ENCODE measurements around the gene ACO2.

Gene ACO2

DNA sequence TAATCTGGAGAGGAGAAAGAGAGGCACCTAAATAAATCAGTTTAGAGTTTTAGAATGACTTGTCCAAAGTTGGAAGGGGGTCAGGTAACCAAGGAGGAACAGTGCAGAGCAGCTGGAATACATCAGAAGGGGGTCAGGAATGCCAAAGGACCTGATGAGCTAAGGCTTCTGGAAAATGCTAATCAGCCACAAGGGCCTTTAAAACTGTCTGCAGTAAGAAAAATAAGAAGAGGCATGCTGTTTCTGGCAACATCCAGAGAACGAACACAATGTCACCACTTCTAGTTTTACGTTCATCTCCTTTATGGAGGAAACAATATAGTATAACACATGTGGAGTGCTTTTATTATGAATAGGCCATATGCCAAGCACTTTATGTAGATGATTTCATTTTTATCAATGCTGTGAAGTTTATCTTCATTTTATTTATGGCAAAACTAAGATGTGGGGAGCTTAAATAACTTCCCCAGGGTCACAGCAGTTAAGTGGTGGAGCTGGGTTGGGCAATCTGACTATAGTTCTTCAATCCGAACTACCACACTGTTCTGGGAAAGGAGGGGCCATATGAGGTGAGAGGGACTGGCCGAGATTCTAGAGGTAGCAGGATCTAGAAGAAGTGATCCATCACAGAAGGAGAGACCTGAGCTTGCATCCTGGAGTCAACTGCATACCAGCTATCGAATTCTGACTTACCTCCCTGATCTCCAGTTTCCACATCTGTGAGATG, 22.6 kb downstream of the ACO2 start:
- DNase-seq: no peak

GRCh38 chr22:41498303-41498835, 29.5 kb downstream of the ACO2 start:
- no peak for DNase-seq

DNA sequence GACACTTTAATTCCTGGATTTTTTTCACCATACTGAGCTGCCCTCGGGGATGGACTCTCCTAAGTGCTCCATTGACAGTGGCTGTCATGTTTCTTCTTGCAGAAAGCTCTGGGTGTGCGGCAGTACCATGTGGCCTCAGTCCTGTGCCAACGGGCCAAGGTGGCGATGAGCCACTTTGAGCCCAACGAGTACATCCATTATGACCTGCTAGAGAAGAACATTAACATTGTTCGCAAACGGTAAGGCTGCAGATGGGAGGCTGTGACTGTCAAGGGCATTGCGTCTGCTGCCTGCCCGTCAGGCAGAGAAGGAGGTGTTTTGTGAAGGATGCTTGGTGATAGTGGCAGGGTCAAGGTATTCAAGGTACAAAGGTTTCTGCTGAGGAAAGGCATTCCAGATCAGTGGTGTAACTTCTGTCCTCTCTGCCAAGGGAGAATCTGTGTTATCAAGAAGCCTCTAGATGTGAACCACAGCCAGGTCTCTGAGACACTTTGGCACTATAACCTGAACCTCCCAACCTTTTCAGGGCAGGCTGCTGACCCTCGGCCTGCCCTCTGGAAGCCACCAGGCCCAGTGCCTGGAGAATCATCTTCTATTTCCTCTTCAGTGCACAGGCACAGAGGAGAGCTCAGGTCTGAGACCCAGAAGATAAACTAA, 30.8 kb downstream of the ACO2 start:
- no peak for DNase-seq

DNA sequence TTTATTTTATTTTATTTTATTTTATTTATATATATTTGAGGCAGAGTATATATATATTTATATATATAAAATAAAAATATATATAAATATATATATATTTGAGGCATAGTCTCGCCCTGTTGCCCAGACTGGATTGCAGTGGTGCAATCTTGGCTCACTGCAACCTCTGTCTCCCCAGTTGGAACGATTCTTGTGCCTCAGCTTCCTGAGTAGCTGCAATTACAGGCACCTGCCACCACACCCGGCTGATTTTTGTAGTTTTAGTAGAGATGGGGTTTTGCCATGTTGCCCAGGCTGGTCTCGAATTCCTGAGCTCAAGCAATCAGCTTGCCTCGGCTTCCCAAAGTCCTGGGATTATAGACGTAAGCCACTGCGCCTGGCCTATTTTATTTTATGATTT, 31.4 kb downstream of the ACO2 start:
- DNase-seq: no peak

DNA sequence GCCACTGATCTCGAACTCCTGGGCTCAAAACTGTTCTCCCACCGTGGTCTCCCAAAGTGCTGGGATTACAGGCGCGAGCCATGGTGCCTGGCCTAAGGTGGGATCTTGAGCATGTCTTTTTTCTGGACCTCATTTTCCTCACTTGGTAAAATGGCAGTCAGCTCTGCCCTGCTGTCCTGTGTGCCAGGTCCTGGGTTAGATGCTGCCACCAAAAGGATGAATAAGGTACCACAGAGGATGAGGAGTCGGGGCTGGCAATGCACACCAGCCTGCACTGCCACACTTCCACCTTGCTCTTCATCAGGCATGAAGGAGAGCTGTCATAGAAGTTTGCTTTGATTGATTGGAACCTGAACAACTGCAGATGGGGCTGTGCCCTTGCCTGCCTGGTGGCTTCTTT, 32.3 kb downstream of the ACO2 start:
- peak; percentile 22 to 24 for DNase-seq

GRCh38 chr22:41504397-41504796, 35.5 kb downstream of the ACO2 start:
- DNase-seq: no peak

DNA sequence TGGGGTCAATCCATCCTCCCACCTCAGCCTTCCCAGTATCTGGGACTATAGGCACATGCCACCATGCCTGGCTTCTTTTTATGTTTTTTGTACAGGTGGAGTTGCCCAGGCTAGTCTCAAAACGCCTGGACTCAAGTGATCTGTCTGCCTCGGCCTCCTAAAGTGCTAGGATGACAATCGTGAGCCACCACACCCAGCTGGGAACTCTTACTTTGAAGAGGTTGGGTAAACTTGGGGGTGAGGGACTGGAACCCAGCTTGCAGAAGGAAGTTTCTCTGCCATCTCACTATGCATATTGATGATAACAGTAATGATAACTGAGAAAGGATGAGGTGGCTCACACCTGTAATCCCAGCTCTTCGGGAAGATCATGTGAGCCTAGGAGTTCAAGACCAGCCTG, 35.9 kb downstream of the ACO2 start:
- DNase-seq: no peak

- DNase-seq: no peak
These were observed 36.7 kb downstream of the ACO2 start for GRCh38 chr22:41505511-41506220.

DNA sequence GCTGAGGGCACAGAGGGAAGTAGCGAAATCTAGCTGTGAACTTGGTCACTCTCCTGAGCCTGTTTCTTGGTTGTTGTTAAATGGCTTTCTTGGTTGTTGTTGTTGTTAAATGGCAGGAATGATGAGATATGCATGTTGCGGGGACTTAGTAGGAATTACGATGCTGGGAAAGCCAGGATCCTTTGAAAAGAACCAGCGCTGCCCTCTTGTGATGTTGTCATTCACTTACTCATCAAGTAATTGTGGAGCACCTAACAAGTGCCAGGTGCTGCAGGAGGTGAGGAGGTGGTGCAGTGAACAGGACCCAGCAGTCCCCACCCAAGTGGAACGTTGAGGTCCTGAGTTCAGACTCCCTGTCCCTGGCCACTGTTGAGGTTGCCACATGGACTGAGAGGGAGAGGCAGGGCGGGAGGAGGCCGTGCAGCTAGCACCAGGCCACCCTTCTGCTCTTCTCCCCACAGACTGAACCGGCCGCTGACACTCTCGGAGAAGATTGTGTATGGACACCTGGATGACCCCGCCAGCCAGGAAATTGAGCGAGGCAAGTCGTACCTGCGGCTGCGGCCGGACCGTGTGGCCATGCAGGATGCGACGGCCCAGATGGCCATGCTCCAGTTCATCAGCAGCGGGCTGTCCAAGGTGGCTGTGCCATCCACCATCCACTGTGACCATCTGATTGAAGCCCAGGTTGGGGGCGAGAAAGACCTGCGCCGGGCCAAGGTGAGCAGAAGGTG, 38.6 kb downstream of the ACO2 start:
- no peak for DNase-seq

- no peak for DNase-seq
These were observed 39.9 kb downstream of the ACO2 start for GRCh38 chr22:41508770-41509170.

DNA sequence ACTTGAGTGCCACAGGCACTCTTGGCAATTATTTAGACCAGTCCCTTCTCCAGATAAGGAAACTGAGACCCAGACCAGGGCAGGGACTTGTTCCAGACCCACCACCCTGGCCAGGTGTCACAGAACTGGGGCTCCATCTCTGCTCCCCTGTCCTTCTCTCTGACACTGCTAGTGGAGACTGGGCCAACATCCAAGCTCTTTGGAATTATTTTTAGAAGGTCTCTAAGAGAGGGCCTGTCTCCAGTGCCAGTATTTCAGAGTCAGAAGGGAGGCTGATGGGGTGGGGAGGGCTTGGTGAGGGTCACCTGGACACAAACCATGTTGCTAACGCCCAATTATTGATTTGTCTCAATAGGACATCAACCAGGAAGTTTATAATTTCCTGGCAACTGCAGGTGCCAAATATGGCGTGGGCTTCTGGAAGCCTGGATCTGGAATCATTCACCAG, 42.6 kb downstream of the ACO2 start:
- no peak for DNase-seq

DNA sequence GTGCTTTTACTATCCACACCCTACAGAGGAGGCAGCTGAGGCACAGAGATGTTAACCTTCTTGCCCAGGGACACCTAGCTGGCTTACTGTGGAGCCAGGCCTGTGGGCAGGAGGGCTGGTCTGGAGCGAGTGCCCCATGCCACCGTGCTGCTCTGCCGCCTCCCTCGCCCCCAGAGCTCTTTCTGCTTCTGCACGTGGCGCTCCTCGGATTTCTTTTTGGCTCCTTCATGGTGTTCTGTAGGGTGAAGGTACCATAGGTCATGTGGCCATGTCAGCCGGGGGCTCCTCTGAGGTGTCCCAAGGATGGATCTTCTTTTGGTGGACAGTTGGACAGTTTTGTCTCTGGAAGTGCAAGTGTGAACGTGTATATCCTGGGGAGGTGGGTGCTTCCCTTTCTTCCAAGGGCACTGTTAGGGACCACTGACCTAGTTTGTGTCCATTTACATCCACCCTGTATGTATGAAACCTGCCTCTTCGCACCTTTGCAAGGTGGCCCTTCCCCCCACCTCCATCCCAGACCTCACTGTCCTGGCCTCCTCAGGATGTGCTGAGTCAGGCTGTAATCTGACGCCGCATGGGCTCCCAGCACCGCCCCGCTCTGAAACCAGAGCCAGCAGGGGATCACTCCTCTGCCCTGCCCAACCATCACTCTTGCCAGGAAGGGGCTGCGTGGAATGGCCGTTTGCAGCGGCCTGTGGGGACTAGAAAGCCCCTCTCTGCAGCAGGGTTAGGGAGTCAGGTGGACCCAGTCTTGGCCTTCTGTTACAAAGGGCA, 43.7 kb downstream of the ACO2 start:
- peak; percentile 27 to 38 for DNase-seq

- DNase-seq: no peak
These were observed 44.5 kb downstream of the ACO2 start for GRCh38 chr22:41513391-41513790.

- no peak for DNase-seq
These were observed 47.5 kb downstream of the ACO2 start for GRCh38 chr22:41516462-41516861.

DNA sequence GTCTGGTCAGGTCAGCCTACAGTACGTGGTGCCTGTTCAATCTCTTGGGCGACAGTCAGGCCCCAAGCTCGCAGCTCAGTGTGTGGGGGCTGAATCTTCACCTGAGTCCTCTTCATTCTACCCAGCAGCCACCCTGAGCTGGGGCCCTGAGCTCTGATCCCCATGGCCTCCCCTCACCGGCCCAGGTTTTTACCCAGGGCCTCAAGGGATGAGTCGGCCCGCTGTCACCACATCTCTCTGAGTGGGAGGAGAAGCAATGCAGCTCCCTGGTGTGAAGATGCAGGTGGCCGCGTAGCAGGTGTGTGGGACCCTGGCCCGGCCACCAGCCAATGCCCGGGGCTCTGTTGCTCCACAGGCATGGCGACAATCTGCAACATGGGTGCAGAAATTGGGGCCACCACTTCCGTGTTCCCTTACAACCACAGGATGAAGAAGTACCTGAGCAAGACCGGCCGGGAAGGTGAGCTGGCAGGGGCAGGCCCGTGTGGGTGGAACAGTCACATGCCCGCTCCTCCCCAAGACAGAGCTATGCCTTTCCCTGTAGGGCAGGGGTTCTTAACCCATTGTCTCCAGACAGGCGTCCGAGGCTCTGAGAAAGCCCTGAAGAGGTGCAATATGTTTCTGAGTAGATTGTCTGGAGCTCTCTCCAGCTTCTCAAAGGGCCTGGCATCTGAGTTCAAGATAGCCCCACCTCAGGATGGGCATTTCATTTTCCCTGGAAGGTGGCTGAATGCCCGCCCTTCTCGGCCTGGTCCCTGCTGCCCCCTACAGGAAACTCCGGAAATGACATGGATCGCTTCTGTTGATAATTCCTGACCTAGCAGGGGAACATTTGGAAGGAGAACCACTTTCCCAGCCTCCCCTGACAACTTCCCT, 48.5 kb downstream of the ACO2 start:
- peak; percentile 13 to 30 for DNase-seq

DNA sequence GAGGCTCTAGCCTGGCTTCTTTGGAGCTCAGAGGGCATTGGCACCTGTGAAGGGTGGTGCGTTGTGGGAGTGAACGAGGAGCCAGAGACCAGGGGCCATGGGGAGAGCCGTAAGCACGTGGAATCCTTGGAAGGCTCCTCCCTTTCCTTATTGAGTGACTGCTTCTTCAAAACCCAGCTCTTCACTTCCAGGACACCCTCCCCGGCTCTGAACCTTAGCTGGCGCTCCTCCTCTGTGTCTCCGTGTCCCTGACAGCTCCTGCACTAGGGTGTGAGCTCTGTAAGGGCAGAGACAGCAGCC, 49.1 kb downstream of the ACO2 start:
- DNase-seq: no peak

GRCh38 chr22:41521126-41521525, 52.2 kb downstream of the ACO2 start:
- DNase-seq: no peak

DNA sequence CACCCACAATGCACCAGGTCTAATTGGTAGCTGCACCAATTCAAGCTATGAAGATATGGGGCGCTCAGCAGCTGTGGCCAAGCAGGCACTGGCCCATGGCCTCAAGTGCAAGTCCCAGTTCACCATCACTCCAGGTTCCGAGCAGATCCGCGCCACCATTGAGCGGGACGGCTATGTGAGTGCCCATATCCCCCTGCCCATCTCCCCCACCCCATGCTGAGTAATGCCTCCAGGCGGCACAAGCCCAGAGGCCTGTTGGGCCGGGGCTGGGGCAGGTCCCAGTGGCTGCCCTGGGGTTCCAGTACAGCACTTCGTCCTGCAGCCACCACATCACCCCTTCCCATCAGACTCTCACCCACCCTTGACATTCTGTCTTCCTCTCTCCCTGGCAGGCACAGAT, 53.9 kb downstream of the ACO2 start:
- no peak for DNase-seq

DNA sequence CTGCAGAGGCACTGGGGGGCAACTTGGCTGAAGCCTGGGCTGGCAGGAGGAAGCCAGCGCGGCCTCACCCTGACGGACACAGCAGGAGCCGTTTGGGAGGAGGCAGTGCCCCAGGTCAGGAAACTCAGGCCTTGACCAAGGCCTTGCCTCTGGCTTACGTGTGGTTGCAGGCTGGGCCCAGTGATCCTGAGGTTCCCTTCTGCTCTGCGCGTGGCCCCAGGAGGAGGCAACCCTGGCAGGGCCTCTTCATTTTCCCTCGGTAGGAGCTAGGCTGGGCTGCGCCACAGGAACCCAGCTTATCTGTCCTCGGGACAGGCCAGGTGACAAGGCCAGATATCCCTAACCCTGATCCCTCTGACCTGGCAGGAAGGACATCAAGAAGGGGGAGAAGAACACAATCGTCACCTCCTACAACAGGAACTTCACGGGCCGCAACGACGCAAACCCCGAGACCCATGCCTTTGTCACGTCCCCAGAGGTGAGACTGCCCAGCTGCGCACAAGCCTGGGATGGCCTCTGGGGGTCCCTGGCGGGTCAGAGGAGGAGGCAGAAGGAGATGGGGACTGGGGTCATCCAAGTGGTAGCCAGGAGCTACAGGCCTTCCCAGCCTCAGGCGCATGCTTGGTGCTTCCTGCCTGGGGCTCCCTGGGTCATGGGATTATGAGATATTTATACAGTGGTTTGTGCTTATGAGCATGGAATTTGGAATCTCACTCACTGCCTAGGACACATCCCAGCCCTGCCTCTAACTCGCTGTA, 54.7 kb downstream of the ACO2 start:
- DNase-seq: no peak

DNA sequence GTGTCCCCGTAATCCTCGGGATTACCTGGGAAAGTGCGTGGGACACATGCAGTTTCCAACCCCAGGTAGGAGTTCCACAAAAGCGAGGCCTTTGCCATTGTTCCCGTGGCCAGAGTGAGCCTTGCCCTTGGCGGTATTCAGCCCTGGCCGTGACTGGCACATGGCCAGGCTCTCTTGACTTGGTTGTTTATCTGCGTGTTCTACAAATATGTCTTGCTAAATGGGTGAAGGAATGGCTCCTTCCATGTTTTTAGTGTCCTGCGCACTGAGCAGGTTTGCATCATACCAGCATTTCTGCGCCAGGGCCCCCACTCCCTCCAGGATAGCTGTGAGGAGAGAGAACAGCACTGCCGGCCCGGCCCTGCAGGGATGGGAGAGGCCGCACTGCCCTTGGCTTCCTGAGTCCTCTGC, 55.3 kb downstream of the ACO2 start:
- DNase-seq: no peak

Measured in Kasumi-1 (cell line).